PFSK-1 (cell line): ENCODE data around the gene ITGAL.

ENCODE experiments used
- POLR2AphosphoS5 ChIP-seq: IDR thresholded peaks from 2 replicates; pipeline ENCODE4 v1.6.1; 2012; ENCODE audit warnings: low read depth, mild to moderate bottlenecking, control low read depth, low read length, moderate library complexity
- SIN3A ChIP-seq: IDR thresholded peaks from 2 replicates; pipeline ENCODE4 v1.6.1; 2012; ENCODE audit warnings: mild to moderate bottlenecking, low read length, moderate library complexity, borderline replicate concordance; ENCODE audit not compliant: insufficient read depth
- TAF1 ChIP-seq: IDR thresholded peaks from 2 replicates; pipeline ENCODE4 v1.6.1; 2012; ENCODE audit warnings: low read length, control low read depth, borderline replicate concordance; ENCODE audit not compliant: insufficient read depth
- TF ChIP-seq, protein P1 (sequence below), 2 experiments: IDR thresholded peaks; 2 replicates each; pipeline versions ENCODE4 v1.6.1 to v1.8.0; 2011 to 2012; ENCODE audit warnings: low read depth in 2 of 2, low read length in 2 of 2, control low read depth in 1 of 2, inconsistent platforms in 1 of 2, mild to moderate bottlenecking in 1 of 2, moderate library complexity in 1 of 2; ENCODE audit not compliant: insufficient read depth in 1 of 2

DNA sequence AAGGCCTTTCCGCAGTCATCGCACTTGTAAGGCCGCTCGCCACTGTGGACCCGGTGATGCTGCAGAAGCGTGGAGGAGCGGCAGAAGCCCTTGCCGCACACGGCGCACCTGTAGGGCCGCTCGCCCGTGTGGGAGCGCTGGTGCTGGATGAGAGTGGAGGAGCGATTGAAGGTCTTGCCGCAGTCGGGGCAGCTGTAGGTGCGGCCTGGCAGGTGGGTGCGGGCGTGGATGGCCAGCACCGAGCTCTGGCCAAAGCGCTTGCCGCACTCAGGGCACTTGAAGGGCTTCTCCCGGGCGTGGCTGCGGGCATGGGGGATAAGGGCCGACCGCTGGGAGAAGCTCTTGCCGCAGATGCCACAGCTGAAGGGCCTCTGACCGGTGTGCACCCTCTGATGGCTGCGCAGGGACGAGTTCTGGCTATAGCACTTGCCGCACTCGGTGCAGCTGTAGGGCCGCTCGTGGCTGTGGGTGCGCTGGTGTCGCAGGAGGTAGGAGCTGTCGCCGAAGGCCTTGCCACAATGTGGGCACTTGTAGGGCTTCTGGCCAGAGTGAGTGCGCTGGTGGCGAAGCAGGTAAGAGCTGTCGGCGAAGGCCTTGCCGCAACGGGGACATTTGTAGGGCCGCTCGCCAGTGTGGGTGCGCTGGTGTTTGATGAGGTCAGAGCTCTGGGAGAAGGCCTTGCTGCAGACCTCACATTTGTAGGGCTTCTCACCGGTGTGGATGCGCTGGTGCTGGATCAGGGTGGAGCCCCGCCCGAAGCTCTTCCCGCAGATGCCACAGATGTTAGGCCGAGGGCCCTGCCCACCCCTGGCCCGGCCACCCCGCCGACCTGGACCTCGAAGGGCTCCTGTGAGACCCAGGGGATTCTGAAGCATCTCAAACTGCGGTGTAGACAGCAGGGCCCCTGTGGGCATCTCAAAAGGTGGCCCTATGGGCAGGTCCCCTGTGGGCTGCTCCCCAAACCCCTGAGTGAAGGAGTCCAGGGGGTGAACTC lies 52.3 kb downstream of the ITGAL start:
- TF ChIP-seq POLR2AphosphoS5 = no peak
- TF ChIP-seq, protein P1, sequence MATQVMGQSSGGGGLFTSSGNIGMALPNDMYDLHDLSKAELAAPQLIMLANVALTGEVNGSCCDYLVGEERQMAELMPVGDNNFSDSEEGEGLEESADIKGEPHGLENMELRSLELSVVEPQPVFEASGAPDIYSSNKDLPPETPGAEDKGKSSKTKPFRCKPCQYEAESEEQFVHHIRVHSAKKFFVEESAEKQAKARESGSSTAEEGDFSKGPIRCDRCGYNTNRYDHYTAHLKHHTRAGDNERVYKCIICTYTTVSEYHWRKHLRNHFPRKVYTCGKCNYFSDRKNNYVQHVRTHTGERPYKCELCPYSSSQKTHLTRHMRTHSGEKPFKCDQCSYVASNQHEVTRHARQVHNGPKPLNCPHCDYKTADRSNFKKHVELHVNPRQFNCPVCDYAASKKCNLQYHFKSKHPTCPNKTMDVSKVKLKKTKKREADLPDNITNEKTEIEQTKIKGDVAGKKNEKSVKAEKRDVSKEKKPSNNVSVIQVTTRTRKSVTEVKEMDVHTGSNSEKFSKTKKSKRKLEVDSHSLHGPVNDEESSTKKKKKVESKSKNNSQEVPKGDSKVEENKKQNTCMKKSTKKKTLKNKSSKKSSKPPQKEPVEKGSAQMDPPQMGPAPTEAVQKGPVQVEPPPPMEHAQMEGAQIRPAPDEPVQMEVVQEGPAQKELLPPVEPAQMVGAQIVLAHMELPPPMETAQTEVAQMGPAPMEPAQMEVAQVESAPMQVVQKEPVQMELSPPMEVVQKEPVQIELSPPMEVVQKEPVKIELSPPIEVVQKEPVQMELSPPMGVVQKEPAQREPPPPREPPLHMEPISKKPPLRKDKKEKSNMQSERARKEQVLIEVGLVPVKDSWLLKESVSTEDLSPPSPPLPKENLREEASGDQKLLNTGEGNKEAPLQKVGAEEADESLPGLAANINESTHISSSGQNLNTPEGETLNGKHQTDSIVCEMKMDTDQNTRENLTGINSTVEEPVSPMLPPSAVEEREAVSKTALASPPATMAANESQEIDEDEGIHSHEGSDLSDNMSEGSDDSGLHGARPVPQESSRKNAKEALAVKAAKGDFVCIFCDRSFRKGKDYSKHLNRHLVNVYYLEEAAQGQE (IDR thresholded peaks at IDR 0.05; ENCODE audit: insufficient read depth in 1 of 2, low read depth in 2 of 2, low read length in 2 of 2) = no peak
- no peak for TF ChIP-seq TAF1
- TF ChIP-seq SIN3A = no peak
